ENCODE results near the gene NDUFA7. TPM values are rescaled to one million over a fixed set of nuclear protein-coding genes. Genes with fewer than 3 reads are reported as not detected.
"Not testable (repeated sequence)": the region's sequence is repeated elsewhere in the genome, so short reads cannot be mapped to it uniquely, and the experiment has no call there.

The NDUFA7 gene
- total RNA-seq, 1 experiment from 2014 or later: 29.0 TPM

- in situ Hi-C loops (cut with HindIII; ENCODE audit: low pct_unique_long_range_greater_than_20kb, low sequenced_read_pairs): no loop called here
- no peak for DNase-seq (ENCODE audit: low read depth)
Measured at GRCh38 chr19:8343483-8343844, 22.3 kb upstream of the NDUFA7 start.

GRCh38 chr19:8342684-8343482, 21.7 kb upstream of the NDUFA7 start, which contains the start of gene KANK3:
Gene KANK3 (minus strand): TSS chr19:8343262. CDS start chr19:8337828, 5,434 bp downstream.
- DNase-seq (ENCODE audit: low read depth): peak; percentile 77
- in situ Hi-C loops (cut with HindIII; ENCODE audit: low pct_unique_long_range_greater_than_20kb, low sequenced_read_pairs): no loop called here

- in situ Hi-C loops (cut with HindIII; ENCODE audit: low pct_unique_long_range_greater_than_20kb, low sequenced_read_pairs): no loop called here
Measured at GRCh38 chr19:8342316-8342683, 21.1 kb upstream of the NDUFA7 start.

GRCh38 chr19:8341504-8341903, 20.3 kb upstream of the NDUFA7 start:
- DNase-seq (ENCODE audit: low read depth); in situ Hi-C loops (cut with HindIII; ENCODE audit: low pct_unique_long_range_greater_than_20kb, low sequenced_read_pairs): not testable (repeated sequence)

More at GRCh38 chr19:8342316-8342683, 21.1 kb upstream of the NDUFA7 start:
- no peak for DNase-seq (ENCODE audit: low read depth)

- DNase-seq (ENCODE audit: low read depth): no peak
- in situ Hi-C loops (cut with HindIII; ENCODE audit: low pct_unique_long_range_greater_than_20kb, low sequenced_read_pairs): no loop called here
Measured at GRCh38 chr19:8340341-8341096, 19.3 kb upstream of the NDUFA7 start.

- DNase-seq (ENCODE audit: low read depth): no peak
- in situ Hi-C loops (cut with HindIII; ENCODE audit: low pct_unique_long_range_greater_than_20kb, low sequenced_read_pairs): no loop called here
Measured at GRCh38 chr19:8338835-8339234, 17.7 kb upstream of the NDUFA7 start.

GRCh38 chr19:8337728-8338127, 16.6 kb upstream of the NDUFA7 start:
- in situ Hi-C loops (cut with HindIII; ENCODE audit: low pct_unique_long_range_greater_than_20kb, low sequenced_read_pairs): no loop called here
- no peak for DNase-seq (ENCODE audit: low read depth)

- DNase-seq (ENCODE audit: low read depth): no peak
- in situ Hi-C loops (cut with HindIII; ENCODE audit: low pct_unique_long_range_greater_than_20kb, low sequenced_read_pairs): no loop called here
Measured at GRCh38 chr19:8336660-8337059, 15.5 kb upstream of the NDUFA7 start.

- DNase-seq (ENCODE audit: low read depth): no peak
- in situ Hi-C loops (cut with HindIII; ENCODE audit: low pct_unique_long_range_greater_than_20kb, low sequenced_read_pairs): no loop called here
Measured at GRCh38 chr19:8336072-8336569, 14.9 kb upstream of the NDUFA7 start.

GRCh38 chr19:8335343-8336071, 14.3 kb upstream of the NDUFA7 start:
- in situ Hi-C loops (cut with HindIII; ENCODE audit: low pct_unique_long_range_greater_than_20kb, low sequenced_read_pairs): no loop called here
- DNase-seq (ENCODE audit: low read depth): no peak

- in situ Hi-C loops (cut with HindIII; ENCODE audit: low pct_unique_long_range_greater_than_20kb, low sequenced_read_pairs): no loop called here
- DNase-seq (ENCODE audit: low read depth): peak; percentile 83
Measured at GRCh38 chr19:8334458-8335342, 13.5 kb upstream of the NDUFA7 start.

GRCh38 chr19:8333767-8334457, 12.7 kb upstream of the NDUFA7 start:
- in situ Hi-C loops (cut with HindIII; ENCODE audit: low pct_unique_long_range_greater_than_20kb, low sequenced_read_pairs): no loop called here
- DNase-seq (ENCODE audit: low read depth): no peak

- DNase-seq (ENCODE audit: low read depth): no peak
- in situ Hi-C loops (cut with HindIII; ENCODE audit: low pct_unique_long_range_greater_than_20kb, low sequenced_read_pairs): no loop called here
Measured at GRCh38 chr19:8332976-8333766, 12.0 kb upstream of the NDUFA7 start.

GRCh38 chr19:8331263-8331845, 10.2 kb upstream of the NDUFA7 start:
- no peak for DNase-seq (ENCODE audit: low read depth)
- in situ Hi-C loops (cut with HindIII; ENCODE audit: low pct_unique_long_range_greater_than_20kb, low sequenced_read_pairs): no loop called here

- in situ Hi-C loops (cut with HindIII; ENCODE audit: low pct_unique_long_range_greater_than_20kb, low sequenced_read_pairs): no loop called here
- DNase-seq (ENCODE audit: low read depth): no peak
Measured at GRCh38 chr19:8329996-8330395, 8.8 kb upstream of the NDUFA7 start.

- in situ Hi-C loops (cut with HindIII; ENCODE audit: low pct_unique_long_range_greater_than_20kb, low sequenced_read_pairs): no loop called here
- no peak for DNase-seq (ENCODE audit: low read depth)
Measured at GRCh38 chr19:8325454-8325853, 4.3 kb upstream of the NDUFA7 start.
